ENCODE data around the gene DMPK.

The DMPK gene

DNA sequence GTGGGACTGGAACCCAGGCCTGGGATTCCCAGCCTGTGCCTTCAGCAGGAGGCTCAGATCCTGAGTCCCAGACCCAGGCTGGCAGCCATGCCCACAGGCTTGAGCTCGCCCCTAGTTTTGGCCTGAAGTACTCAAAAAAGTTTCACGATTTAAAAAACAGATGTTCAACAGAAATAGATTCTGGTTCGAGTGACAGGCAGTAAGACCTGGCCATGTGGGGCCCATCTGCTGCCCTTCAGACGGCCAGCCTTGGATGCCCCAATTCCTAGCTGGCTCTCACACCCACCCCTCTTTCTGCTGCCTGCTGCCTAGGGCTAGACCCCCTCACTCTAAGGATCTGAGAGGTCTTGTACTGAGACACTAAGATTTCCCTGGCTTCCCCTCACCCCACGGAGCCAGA, 2.8 kb upstream of the DMPK start:
- no peak for DNase-seq

DNA sequence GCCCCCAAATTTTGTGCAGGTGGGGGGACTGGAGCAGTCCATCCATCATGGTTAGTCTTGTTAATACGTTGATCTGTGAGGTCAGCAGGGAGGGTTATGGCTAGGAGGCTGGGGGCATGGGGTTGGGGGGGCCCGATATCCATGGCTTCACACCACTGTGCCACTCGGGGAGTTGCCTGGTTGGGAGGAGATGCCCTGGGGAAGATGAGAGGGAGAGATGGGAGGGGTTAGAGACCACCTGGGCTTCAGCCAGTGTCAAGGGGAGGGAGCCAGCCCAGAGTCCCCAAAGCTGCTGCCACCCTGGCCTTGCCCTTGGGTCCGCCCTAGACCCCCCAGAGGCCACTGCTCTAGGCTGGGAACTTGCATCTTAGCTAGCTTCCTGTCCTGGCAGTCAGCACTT, 1.8 kb upstream of the DMPK start:
- DNase-seq, result no peak

DNA sequence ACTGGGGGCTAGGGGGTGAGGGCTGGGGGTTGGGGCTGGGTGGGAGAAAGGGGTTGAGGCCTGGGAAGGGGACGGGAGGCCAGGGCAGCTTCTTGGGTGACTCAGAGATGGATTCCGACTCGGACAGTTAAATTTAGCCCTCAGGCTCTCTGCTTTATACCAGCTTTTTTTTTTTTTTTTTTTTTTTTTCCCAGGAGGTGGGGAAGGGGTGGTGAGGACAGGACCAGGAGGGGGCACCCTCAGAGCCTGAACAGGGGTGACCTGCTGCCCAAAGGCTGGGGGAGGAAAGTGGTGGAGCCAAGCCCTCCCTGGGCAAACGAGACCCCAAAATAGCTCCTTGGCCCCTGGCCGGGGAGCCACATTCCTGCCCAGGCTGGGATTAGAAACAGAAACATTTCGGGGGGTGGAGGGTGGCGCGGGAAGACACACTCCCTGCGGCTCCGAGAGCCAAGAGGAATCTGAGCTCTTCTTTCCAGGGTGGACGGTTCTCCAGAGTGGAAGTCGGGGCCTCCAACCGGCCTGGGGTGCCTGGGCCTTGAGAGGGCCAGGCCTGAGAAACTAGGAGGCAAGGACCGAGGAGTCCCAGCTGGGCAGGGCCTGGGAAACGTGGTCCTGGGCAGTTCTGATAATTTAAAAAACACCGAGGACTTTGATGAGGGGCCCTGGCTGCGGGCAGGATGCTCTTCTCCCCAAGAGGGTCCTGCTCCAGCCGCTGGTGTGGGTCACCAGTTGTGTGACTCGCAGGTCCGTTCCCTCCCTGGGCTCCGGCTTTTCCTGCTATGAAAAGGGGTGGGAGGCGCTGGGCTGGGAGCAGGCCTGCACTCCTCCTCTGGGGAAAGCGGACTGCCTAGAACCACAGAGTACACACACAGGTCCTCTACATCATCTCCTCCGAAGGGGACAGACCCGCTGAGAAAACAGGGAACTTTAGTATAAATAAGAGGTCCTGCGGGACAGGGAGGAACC, 813 bp upstream of the DMPK start:
- no peak for DNase-seq

DNA sequence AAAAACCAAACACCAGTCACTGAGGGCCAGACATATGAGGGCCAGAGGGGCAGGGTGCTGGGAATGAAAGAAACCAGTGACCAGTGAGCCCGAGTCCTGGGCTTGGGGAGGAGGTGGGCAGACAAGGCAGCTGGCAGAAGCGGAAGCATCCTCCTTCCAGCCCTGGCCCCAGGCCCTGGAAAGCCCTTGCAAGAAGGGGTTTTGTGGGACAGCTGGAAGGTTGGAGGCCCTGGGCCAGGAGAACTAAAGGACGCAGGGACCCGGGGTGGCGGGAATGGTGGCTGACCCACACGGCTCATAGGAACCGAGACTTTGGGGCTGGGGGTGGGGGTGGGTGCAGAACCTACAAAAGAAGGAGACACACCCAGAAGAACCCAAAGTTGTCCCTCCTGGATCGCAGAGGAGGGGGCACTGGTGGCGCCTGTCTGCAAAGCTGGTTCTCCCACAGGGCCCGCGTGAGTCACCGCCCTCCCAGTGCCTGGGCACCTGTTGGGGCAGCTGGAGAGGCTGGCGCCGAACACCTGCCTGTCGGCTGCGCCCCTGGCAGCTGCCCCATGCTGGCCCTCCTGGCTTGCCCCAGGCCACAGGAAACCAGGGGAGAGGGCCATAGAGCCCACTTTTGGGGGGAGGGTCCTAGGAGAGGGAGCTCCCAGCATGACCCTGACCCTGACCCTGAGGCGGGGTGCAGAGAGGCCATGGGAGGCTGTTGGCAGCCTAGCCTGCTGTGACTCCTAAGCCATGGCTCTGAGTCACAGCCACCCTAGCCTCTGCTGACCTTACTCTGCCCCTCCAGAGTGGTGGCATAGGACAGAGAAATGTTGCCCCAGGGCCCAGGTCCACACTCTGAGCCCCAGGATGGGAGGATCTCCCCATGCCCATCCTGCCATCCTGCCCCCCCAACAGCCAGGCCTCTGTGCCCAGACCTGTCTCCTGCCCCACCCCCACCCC, 802 bp downstream of the DMPK start:
- no peak for DNase-seq

DNA sequence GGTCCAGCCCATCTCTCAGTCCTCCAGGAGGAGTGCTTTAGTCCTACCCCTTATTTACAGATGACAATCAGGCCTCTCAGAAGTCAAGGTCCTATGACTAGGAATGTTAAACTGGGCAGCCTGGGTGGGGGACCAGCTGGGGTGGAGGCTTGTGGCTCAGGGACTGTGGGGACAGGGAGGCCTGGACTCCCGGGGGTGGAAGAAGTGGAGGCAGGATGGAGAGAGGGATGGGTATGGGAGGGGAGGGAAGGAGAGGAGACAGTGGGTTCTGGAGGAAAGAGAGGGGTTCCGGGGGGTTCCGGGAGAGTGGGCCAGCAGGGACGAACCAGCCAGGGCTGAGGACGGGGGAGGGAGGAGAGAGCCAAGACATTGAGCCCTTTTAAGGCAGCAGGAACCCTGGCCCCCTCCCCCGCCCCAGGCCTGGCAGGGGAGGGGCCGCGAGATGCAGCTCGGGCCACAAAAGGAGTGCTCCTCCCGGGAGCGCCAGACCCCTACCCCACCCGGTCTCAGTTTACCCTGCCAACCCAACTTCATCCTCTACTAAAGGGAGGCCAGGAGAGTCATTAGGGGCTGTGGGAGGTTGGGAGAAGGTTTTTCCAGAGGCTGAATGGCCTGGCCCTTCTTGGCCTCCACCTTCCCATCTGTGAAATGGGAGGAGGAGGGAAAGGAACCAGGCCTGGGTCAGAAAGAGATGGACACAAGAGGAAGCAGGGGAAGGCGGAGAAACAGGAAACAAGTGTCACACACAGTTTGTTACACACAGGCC, 1.7 kb downstream of the DMPK start:
- DNase-seq, result no peak

DNA sequence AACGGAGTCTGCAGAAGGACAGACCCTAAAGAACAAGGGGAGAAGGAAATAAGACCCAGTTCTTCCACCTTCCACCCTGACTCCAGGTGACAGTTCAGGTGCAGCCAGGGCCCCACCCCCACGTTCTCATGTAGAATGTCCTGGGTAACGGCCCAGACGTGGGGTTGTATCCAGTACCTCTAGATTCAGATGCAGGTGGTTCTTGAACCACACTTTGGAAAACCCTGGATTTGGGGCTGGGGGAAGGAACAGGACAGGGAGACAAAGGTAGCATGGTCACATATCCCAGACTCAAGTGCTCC, 2.2 kb downstream of the DMPK start:
- no peak for DNase-seq

DNA sequence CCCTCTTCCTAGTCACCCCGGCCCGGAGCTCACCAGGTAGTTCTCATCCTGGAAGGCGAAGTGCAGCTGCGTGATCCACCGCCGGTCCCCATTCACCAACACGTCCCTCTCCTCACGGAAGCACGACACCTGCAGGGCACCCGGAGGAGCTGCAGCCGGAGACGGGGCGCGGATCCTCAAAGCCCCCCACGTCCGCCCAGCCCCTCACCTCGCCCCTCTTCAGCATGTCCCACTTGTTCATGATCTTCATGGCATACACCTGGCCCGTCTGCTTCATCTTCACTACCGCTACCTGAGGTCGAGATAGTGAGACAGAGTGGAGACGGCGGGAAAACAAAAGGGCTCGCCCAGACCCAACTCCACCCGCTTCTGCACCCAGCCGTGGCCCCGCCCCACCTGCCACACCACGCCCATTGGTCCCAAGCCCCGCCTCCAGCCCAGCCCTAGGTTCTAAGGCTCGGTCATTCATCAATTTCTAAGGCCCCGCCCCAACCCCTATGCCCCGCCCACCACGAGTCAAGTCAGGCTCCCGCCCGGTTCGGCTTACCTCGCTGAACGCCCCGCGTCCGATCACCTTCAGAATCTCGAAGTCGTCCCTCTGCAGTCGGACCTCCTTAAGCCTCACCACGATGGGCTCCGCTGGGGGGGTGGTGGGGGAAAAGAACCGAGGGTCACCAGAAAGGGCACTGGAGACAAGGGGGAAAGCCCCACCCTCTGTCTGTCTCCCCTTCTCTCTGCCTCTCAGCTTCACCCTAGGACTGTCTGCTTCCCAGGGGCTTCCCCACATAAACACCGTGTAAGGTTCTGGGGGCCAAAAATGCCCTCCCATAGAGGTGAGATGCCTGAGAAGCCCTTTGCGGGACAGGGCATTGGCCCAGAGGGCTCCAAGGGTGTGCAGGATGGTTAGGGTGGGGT, 2.8 kb downstream of the DMPK start:
- DNase-seq, result peak; percentile 87

DNA sequence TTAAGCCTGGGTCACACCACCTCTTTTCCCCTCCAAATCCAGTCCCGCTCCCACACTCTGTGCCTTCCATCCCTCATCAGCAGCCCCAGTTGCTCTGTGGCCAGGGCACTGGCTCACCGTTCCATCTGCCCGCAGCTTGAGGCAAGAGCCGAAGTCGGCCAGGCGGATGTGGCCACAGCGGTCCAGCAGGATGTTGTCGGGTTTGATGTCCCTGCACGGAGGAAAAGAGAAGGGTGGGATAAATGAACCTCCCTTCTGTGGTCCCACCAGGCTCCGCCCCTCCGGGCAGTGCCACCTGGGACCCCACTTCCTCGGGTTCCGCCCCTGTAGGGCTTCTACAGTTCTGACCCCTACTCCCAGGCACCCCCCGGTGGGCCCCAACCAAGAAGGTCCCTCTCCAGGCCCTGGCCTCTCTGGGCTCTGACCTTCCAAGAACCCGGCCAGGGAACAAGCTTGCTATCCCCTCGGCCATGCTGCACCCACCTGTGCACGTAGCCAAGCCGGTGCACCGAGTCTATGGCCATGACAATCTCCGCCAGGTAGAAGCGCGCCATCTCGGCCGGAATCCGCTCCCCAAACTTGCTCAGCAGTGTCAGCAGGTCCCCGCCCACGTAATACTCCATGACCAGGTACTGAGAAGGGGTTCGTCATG, 4.2 kb downstream of the DMPK start:
- no peak for DNase-seq

DNA sequence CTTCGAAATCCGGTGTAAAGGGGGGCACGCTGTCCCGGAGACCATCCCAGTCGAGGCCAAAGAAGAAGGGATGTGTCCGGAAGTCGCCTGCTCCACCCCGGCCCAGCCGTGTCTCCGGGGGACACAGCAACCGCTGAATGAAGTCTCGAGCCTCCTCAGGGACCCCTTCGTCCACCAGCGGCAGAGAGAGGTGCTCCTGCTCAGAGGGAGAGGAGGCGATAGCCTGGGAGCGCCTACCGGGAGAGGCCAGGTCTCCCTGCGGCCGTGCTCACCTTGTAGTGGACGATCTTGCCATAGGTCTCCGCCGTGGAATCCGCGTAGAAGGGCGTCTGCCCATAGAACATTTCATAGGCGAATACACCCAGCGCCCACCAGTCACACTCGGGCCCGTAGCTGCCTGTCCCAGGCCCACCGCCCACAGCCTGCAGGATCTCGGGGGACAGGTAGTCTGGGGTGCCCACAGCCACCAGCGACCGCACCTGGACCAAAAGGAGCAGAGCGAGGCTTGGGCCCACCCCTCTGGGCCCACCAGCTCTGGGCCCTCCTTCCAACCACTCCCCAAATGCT, 4.8 kb downstream of the DMPK start:
- DNase-seq, result no peak

DNA sequence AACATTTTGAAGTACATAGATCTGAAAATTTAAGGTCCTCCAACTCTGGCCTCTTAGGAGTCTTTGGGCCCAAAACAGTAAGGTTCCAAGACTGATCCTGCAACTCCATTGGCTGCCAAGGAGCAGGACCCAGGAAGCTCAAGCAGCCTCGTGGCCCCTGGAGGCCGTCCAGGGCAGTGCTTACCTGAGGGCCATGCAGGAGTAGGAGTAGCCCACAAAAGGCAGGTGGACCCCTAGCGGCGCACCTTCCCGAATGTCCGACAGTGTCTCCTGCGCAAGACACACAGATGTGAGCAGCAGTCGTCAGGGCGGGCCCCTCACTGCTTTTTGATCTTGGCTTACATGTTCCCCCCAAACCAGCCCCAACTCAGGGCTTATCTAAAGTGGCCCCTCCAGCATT, 7.5 kb downstream of the DMPK start:
- no peak for DNase-seq

DNA sequence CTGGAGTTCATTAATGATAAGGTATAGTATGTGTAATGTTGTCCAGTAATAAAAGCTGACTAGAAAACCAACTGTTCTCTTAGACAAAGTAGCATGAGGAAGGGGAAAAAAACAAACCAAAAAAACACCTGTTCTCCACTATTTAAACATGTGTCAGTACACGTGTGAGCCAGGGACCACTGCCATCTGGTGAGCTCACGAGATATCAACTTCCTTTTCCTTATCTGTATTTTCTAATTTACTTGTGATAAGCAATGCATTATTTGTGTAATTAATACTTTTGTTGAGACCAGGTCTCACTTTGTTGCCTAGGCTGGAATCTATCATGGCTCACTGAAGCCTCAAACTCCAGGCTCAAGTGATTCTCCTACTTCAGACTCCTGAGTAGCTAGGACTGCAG, 8.9 kb downstream of the DMPK start:
- DNase-seq, result no peak

DNA sequence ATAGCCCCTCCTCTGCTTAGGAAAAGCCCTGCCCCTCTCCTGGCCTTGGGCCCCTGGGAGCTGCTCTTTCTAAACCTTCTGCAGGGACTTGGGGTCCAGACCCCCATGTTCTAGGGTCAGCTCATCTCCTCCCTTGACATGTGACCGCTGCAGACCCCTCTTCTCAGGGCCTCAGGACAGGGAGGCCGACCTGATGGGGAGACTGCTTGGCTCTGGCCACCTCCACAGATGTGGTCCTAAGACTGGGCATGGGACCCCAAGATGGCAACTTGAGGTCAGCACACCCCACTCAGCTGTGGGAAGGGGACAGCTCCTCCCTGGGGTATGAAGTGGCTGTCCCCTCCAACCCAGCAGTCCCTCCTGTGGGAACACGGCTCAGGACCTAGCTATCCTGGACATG, 9.4 kb downstream of the DMPK start:
- DNase-seq, result no peak

DNA sequence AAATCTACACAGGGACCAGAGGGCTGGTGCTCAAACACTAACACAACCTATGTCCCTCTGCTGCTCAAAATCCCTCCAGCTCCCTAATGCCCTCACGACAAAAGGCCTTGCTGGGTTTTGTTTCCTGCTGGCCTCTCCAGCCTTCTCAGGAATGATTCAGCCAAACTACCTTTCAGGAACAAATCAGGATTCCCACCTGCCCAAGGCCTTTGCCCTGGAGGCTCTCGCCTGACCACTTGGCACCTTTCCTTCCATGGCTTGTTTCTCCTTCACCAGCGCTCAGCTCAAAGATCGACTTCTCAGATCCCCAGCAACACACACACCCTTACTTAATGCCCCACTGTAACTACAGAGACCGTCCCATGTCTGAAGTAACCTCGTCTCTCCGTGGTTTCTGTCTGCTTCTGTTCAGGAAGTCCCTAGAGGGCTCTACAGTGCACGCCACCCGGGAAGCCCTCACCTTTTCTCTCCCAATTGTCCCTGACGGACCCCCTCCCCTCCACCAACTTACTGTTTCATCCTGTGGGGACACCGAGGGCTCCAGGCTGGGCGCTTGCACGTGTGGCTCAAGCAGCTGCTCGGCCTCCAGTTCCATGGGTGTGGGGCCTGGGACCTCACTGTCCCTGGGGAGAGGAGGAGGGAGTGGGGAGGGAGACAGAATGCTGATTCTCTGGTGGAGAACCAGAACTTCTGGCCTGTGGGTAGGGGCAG, 10.0 kb downstream of the DMPK start:
- DNase-seq, result no peak

DNA sequence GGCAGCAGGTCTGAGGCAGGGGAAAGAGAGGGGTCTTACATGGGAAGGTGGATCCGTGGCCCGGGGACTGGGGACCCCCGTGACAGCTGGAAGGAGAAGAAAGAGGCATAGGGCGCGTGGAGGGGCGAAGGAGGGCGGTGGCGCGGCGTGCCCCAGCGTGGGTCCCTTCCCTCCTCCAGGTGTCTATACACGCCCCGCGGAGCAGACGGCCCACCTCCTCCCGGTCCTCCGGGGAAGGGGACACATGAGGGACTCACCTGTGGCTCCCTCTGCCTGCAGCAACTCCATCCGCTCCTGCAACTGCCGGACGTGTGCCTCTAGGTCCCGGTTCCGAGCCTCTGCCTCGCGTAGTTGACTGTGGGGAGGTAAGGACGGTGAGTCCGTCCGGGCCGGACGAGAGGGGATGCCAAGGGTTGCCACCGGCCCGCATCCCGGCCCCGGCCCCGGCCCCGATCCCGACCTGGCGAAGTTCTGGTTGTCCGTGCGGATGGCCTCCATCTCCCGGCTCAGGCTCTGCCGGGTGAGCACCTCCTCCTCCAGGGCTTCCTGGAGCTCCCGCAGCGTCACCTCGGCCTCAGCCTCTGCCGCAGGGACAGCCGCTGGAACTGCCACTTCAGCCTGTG, 10.9 kb downstream of the DMPK start:
- DNase-seq, result no peak

DNA sequence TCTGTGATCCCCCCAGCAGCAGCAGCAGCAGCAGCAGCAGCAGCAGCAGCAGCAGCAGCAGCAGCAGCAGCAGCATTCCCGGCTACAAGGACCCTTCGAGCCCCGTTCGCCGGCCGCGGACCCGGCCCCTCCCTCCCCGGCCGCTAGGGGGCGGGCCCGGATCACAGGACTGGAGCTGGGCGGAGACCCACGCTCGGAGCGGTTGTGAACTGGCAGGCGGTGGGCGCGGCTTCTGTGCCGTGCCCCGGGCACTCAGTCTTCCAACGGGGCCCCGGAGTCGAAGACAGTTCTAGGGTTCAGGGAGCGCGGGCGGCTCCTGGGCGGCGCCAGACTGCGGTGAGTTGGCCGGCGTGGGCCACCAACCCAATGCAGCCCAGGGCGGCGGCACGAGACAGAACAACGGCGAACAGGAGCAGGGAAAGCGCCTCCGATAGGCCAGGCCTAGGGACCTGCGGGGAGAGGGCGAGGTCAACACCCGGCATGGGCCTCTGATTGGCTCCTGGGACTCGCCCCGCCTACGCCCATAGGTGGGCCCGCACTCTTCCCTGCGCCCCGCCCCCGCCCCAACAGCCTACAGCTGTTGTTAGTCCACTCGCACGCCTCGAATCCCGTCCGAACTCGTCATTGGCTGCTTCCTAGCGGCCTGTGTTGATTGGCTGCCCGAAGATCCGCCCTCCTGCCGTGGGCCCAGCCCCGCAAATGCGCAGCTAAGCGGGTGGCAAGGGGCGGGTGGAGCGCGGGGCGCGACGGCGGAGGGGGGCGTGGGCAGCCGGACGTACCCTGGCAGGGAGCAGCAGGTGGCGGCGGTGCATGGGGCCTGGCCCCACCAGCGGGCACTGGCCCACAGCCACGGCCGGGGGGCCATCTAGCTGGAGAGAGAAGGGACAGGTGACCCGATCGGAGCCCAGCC, 11.8 kb downstream of the DMPK start:
- peak; percentile 90 for DNase-seq

DNA sequence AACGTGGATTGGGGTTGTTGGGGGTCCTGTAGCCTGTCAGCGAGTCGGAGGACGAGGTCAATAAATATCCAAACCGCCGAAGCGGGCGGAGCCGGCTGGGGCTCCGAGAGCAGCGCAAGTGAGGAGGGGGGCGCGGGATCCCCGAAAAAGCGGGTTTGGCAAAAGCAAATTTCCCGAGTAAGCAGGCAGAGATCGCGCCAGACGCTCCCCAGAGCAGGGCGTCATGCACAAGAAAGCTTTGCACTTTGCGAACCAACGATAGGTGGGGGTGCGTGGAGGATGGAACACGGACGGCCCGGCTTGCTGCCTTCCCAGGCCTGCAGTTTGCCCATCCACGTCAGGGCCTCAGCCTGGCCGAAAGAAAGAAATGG, 12.5 kb downstream of the DMPK start:
- DNase-seq, result peak; percentile 60

DNA sequence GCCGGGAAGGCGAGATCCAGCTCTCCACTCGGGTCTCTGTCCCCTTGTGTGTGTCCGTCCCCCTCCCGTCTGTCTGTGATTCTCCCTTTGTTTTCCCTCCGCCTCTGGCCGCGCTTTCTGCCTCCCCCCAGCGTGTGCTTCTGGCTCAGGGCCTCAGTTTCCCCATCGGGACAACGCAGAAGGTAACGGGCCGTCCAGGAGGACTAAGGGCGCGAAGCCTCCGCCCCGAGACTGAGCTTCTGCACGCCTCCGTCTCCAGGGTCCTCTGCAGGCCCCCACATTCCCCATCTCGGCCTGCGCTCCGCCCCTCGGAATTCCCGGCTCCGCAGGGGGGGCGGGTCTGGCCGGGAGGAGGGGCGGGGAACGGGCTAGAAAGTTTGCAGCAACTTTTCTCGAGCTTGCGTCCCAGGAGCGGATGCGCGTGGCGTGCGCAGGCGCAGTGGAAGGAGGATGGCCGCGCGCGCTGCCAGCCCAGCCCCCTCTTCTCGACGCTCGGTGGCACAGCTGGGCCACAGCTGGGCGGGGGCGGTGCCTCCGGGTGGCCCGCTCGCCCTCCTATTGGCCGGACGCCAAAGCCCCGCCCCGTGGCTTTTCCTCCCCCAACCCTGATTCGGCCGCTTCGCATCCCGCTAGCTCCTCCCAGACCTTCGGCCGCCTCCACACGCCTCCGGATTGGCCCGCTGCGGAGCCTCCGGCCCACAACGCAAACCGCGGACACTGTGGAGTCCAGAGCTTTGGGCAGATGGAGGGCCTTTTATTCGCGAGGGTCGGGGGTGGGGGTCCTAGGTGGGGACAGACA, 13.1 kb downstream of the DMPK start, which contains the start of gene SIX5:
Gene SIX5 (minus strand): TSS at position 269 of the 799 bp plus-strand sequence. CDS start 408 bp downstream, outside the sequence.
- peak; percentile 95 for DNase-seq

DNA sequence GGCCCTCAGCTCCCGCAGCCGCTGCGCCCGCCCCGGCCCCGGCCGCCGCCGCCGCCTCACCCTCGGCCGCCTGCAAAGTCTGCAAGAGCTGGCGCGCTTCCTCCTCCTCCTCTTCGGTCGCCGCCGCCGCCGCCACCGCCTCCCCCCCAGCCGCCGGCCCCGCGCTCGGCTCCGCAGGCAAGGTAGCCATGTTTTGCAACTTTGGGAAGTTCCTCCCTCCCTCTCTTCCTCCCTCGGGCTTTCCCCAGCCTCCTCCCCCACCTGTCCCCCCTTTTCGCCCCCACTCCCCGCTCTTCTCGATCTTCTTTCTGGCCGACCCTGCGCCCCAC, 13.7 kb downstream of the DMPK start:
- DNase-seq, result peak; percentile 44
